MCF 10A (cell line): ENCODE results near the gene TNFRSF1B. TPM values are rescaled to one million over a fixed set of nuclear protein-coding genes. Genes with fewer than 3 reads are reported as not detected.

Source experiments
- BruUV-seq: library from RNA; stranded (reverse); fragments of 400-500 nt; replicated peaks from 2 replicates; lab custom pipeline; 2021; lab: Mats Ljungman, UMichigan
- CTCF ChIA-PET: fragments of 300-600 bp; sonication (Branson Sonifier 250); formaldehyde crosslinking; extraction: SDS; loops from one replicate; lab custom pipeline; 2021; ENCODE audit warnings: antibody characterized with exemption, inconsistent platforms; lab: Yijun Ruan, JAX
- POLR2A ChIA-PET: fragments of 300-600, 350-650 bp; sonication (Branson Sonifier 250); formaldehyde crosslinking; extraction: SDS; loops from one replicate; lab custom pipeline; 2020; ENCODE audit warnings: antibody characterized with exemption, inconsistent platforms; lab: Yijun Ruan, JAX
- DNase-seq: peaks from one replicate; pipeline ENCODE4 v3.0.0-alpha.2; 2018; ENCODE audit not compliant: unreplicated experiment
- H3K27ac Mint-ChIP-seq: one replicate; pipeline ENCODE4 v1.8.0; 2022; ENCODE audit warnings: mild to moderate bottlenecking, low read depth, mixed read lengths; ENCODE audit not compliant: unreplicated experiment
- H3K27me3 Mint-ChIP-seq: one replicate; pipeline ENCODE4 v1.8.0; 2022; ENCODE audit warnings: mixed read lengths; ENCODE audit not compliant: insufficient read depth, unreplicated experiment
- H3K36me3 Mint-ChIP-seq: one replicate; pipeline ENCODE4 v1.8.0; 2022; ENCODE audit warnings: mild to moderate bottlenecking, moderate library complexity, mixed read lengths; ENCODE audit not compliant: insufficient read depth, unreplicated experiment
- H3K4me1 Mint-ChIP-seq: one replicate; pipeline ENCODE4 v1.8.0; 2022; ENCODE audit warnings: mixed read lengths; ENCODE audit not compliant: insufficient read depth, unreplicated experiment
- H3K4me3 Mint-ChIP-seq: one replicate; pipeline ENCODE4 v1.8.0; 2022; ENCODE audit warnings: mild to moderate bottlenecking, moderate library complexity, mixed read lengths; ENCODE audit not compliant: unreplicated experiment
- H3K9me3 Mint-ChIP-seq: one replicate; pipeline ENCODE4 v1.8.0; 2022; ENCODE audit warnings: mixed read lengths; ENCODE audit not compliant: unreplicated experiment
- CTCF ChIP-seq: fragments of 200-600 bp; IDR thresholded peaks from one replicate; pipeline ENCODE4 v1.8.0; 2022; ENCODE audit warnings: antibody characterized with exemption, mild to moderate bottlenecking; ENCODE audit not compliant: unreplicated experiment
- intact Hi-C: fragments of 100-400 bp; cut with micrococcal nuclease; formaldehyde crosslinking; loops from 2 replicates; pipeline ENCODE4 v1.14.1; 2022
- total RNA-seq: library from RNA; stranded (reverse); gene quantifications from 2 replicates; pipeline ENCODE4 v1.2.3, GENCODE V29; 2022

The TNFRSF1B gene
- total RNA-seq, 1 experiment from 2014 or later, result not detected

- no peaks in the 10 kb centered on the region for H3K36me3 Mint-ChIP-seq
- TF ChIP-seq CTCF, result no peak
- no peaks in the 10 kb centered on the region for H3K4me1 Mint-ChIP-seq
- peaks cover 45% of the 10 kb centered on the region for H3K27me3 Mint-ChIP-seq
- no peaks in the 10 kb centered on the region for H3K9me3 Mint-ChIP-seq
- BruUV-seq, result no TSS peak
- no peak overlapping the region for H3K27ac Mint-ChIP-seq
- DNase-seq, result no peak
- ChIA-PET POLR2A (interaction anchor here (0.9 kb wide), 1 partner anchor 42 kb away, joined by 3 read pairs; no protein-coding TSS in a partner anchor), CTCF (no interaction called here)
- intact Hi-C loops, result no loop called here
- H3K4me3 Mint-ChIP-seq, result no peak overlapping the region
Measured at GRCh38 chr1:12185918-12186678, 19.3 kb downstream of the TNFRSF1B start.

GRCh38 chr1:12186679-12186985 lies 19.8 kb downstream of the TNFRSF1B start:
- Mint-ChIP-seq H3K36me3 (no peaks in the 10 kb centered on the region), H3K4me1 (no peaks in the 10 kb centered on the region), H3K27me3 (peaks cover 51% of the 10 kb centered on the region), H3K27ac (no peak overlapping the region), H3K9me3 (no peaks in the 10 kb centered on the region), H3K4me3 (no peak overlapping the region)
- ChIA-PET CTCF (no interaction called here), POLR2A (no interaction called here)
- intact Hi-C loops, result no loop called here
- no TSS peak for BruUV-seq
- DNase-seq, result no peak
- TF ChIP-seq CTCF, result no peak

- H3K9me3 Mint-ChIP-seq, result no peaks in the 10 kb centered on the region
- DNase-seq, result no peak
- no peak overlapping the region for H3K4me3 Mint-ChIP-seq
- H3K4me1 Mint-ChIP-seq, result peaks cover 4% of the 10 kb centered on the region
- H3K27me3 Mint-ChIP-seq, result peaks cover 42% of the 10 kb centered on the region
- no peak overlapping the region for H3K27ac Mint-ChIP-seq
- intact Hi-C loops, result no loop called here
- POLR2A ChIA-PET, result interaction anchor here (0.7 kb wide), 1 partner anchor 11 kb away, joined by 4 read pairs; no protein-coding TSS in a partner anchor
- no peak for TF ChIP-seq CTCF
- CTCF ChIA-PET, result interaction anchor here (0.6 to 1.9 kb wide), 3 partner anchors 20 to 413 kb away, joined by 3 to 5 read pairs (median 4); no protein-coding TSS in a partner anchor
- no peaks in the 10 kb centered on the region for H3K36me3 Mint-ChIP-seq
- no TSS peak for BruUV-seq
Measured at GRCh38 chr1:12188115-12188514, 21.3 kb downstream of the TNFRSF1B start.

GRCh38 chr1:12188657-12189327 lies 22.0 kb downstream of the TNFRSF1B start:
- intact Hi-C loops, result no loop called here
- Mint-ChIP-seq H3K9me3 (no peaks in the 10 kb centered on the region), H3K4me1 (peaks cover 5% of the 10 kb centered on the region), H3K27me3 (peaks cover 39% of the 10 kb centered on the region), H3K4me3 (no peak overlapping the region), H3K27ac (no peak overlapping the region), H3K36me3 (no peaks in the 10 kb centered on the region)
- no peak for TF ChIP-seq CTCF
- no peak for DNase-seq
- ChIA-PET POLR2A (no interaction called here), CTCF (interaction anchor here (0.8 to 1.9 kb wide), 3 partner anchors 20 to 64 kb away, joined by 3 to 5 read pairs (median 4); no protein-coding TSS in a partner anchor)
- no TSS peak for BruUV-seq
